Inflammatory macrophage treated with lipopolysaccharide for 4 hours (primary cell): ENCODE results near the gene SYDE1.

Experiments
- DNase-seq: peaks from one replicate; pipeline ENCODE4 v3.0.0-alpha.2; 2020

The SYDE1 gene

DNA sequence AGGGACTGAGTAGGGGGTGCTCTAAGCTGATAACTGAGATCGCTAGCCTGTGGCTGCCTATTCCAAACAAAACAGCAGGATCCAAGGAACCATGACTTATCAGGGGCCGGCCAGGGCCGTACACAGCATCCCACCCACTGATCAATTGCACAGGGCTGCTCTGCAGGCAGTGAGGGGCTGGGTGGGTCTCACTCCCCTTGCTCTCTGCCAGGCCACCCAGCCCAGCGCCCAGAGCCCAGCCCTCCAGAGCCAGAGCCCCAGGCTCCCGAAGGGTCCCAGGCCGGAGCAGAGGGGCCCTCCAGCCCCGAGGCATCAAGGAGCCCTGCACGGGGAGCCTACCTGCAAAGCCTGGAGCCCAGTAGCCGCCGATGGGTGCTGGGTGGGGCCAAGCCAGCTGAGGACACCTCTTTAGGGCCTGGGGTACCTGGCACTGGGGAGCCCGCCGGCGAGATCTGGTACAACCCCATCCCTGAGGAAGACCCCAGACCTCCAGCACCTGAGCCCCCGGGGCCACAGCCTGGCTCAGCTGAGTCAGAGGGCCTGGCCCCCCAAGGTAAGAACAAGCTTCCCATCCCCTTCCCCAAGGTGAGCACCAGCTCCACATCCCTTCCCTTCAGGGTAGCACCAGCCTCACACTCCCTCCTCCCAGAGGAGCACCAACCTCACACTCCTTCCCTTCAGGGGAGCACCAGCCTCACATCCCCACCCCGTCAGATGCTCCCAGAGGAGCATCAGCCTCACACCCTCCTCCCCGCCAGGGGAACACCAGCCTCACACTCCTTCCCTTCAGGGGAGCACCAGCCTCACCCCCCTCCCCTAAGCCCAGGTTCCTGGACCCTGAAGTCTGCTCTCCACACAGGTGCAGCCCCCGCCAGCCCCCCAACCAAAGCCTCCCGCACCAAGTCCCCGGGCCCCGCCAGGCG, 1.9 kb downstream of the SYDE1 start:
- DNase-seq, result no peak

DNA sequence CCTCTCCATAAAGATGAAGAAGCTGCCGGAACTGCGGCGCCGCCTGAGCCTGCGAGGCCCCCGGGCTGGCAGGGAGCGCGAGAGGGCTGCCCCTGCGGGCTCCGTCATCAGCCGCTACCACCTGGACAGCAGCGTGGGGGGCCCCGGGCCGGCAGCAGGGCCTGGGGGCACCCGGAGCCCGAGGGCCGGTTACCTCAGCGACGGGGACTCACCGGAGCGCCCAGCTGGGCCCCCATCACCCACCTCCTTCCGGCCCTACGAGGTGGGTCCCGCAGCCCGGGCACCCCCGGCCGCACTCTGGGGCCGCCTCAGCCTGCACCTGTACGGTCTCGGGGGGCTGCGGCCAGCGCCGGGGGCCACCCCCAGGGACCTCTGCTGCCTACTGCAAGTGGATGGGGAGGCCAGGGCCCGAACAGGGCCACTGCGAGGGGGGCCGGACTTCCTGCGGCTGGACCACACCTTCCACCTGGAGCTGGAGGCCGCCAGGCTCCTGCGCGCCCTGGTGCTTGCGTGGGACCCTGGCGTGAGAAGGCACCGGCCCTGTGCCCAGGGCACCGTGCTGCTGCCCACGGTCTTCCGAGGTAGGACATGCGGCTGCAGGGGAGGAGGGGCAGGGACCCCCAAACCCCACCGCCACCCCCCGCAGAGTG, 2.7 kb downstream of the SYDE1 start:
- no peak for DNase-seq

DNA sequence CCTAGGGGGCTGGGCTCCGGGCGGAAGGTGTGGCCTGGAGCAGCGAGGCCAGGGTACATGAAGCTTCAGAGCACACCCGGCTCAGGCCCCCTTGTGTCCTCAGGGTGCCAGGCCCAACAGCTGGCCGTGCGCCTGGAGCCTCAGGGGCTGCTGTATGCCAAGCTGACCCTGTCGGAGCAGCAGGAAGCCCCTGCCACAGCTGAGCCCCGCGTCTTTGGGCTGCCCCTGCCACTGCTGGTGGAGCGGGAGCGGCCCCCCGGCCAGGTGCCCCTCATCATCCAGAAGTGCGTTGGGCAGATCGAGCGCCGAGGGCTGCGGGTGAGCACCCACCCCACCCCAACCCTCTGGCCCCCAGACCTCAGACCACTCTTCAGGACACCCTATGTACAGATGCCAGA, 3.2 kb downstream of the SYDE1 start:
- DNase-seq, result no peak

DNA sequence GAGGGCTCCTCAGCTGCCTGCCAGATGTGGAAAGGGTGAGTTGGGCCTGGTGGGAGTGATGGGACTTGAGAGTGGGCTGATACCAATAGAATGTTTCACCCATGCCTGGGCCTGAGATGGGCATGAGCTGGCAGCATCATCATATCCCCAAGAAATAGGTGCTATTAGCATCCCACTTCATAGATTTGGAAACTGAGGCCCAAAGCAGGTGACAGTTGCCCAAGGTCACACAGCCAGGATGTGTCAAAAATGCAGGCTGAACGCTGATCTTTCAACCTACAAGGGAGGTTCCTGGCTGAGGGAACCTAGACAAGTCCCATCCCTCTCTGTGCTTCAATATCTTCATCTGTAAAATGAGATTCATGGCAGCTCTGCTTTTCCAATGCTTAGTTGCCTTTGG, 4.6 kb downstream of the SYDE1 start:
- no peak for DNase-seq

DNA sequence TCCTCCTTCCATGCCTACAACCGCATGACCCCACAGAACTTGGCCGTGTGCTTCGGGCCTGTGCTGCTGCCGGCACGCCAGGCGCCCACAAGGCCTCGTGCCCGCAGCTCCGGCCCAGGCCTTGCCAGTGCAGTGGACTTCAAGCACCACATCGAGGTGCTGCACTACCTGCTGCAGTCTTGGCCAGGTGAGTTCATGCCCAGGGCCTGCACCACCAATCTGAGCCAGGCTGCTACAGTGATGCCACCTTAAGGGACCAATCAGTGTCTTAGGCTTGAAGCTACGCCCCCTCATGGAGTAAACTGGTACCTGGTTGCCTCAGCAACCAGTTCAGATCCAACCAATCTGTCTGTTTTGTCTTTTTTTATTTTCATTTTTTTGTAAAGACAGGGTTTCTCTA, 5.2 kb downstream of the SYDE1 start:
- no peak for DNase-seq

DNA sequence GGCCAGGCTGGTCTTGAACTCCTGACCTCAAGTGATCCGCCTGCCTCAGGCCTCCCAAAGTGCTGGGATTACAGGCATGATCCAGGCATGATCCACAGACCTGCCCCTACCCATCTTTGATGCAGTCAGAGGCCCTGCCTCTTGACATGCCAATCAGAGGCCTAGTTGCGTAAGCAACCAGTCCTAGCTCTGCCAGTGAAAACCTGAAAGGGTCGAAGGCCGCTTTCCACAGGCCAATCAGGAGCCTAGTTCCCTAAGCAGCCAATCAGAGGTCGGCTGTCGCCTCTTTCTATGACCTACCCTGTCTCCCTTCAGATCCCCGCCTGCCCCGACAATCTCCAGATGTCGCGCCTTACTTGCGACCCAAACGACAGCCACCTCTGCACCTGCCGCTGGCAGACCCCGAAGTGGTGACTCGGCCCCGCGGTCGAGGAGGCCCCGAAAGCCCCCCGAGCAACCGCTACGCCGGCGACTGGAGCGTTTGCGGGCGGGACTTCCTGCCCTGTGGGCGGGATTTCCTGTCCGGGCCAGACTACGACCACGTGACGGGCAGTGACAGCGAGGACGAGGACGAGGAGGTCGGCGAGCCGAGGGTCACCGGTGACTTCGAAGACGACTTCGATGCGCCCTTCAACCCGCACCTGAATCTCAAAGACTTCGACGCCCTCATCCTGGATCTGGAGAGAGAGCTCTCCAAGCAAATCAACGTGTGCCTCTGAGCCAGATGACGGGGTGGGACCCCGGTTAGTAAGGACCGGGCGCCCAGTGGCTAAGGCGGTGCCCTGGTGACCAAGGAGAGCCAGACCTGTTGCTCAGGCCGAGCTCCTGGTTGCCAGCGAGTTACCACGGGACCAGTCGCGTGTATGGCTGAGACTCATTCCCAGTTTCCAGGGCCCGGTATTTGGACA, 6.3 kb downstream of the SYDE1 start:
- no peak for DNase-seq

DNA sequence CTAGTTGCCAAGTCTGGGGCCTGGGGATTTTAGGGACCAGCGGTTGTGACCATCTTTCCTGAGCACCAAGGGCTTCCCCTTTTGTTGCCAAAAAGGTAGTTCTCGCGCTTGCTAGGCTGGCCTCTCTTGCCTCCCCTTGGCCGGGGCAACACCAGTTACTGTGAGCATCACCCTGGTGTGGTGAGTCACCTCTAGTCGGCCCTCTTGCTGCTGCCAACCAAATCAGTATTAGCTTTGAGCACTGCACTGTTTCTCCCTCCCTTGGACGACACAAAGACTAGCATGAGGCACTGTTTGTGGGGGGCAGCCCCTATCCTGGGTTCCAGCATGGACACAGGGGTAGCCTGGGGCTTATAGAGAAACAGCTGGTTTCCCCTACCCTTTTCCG, 6.9 kb downstream of the SYDE1 start:
- DNase-seq, result no peak

DNA sequence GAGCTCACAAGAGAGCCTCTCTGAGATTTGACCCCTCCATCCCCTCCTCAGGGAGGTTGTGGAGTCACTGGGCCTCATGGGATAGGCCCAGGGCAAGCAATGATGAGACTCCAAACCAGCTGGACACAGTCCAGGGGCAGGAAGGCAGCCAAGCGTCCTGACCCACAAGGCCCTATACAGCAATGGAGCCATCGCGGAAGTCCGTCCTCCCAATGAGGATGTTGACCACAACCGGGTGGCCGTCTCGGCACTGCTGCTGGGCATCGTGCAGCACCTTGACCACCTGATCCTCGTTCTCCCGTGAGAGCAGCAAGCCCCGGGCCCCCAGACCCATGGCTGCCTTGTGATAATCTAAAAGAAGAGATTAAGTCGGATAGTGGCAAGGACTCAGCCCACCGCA, 7.9 kb downstream of the SYDE1 start:
- DNase-seq, result no peak

DNA sequence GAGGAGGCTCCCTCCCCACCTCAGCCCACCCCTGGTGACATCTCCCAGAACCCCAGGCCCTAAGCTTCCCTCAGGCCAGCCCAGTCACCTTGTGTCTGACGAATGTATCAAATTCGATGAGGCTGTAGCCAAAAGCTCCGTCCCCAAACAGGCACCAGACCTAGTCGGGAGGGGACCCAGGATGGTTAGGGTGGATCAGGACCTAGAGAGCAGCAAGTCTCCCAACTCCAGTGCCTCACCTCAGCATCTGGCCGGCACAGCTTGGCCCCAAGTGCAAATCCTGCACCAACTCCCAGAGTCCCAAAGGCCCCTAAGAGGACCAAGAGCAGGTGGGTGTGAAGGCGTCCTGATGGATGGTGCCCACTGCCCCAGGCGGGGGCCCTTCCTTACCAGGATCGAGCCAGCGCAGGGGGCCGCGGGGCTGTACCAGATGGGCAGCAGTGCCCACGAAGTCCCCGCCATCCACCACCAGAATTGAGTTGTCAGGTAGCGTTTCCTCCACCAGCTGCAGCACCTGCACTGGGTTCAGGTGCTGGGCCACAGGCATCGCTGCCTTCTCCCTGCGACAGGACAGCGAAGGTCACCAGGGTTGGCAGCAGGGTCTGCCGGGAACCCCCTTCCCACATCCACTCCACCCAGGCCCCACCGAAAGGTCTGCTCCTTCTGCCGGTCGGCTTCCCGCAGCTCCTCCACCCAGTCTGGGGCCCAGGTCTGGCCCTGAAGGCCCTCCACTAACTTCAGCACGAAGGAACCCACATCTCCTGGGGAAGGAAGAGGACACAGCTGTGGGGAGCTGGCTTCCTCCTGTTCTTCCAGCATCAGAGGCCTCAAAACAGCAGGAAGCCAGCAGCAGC, 8.8 kb downstream of the SYDE1 start:
- DNase-seq, result no peak

DNA sequence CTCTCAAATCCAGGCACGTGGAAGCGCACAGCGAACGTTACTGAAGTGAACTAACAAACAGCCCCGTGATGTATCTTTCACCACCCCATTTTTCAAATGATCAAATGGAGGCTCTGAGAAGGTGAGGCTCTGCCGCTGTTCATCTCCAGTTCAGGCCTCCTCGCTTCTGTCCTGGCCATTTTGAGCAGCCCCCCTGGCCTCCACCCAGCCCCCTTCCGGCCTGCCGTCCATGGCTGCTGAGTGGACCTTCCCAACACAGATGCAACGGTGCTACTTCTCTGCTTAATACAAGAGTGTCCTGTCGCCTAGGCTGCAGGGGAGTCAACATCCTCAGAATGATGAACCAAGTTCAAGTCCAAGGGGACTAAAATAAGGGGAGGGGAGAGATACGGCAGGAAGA, 9.7 kb downstream of the SYDE1 start:
- DNase-seq, result no peak

DNA sequence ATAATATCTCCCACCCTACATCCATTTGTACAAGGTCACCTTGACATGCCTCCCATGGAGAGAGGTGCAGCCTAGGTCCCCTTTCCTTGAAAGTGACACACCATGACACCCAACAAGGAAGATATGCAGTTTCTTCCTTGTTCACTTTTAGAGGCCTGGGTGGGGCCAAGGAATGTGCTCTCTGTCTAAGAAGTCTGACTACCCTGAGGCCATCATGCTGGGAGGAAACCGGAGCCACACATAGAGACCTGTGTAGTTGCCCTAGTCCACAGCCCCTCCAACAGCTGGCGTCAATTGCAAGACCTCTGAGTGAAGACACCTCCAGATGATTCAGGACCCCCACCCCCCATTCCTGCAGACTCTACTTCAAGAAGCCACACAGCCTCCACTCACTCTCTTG, 11.0 kb downstream of the SYDE1 start:
- no peak for DNase-seq

DNA sequence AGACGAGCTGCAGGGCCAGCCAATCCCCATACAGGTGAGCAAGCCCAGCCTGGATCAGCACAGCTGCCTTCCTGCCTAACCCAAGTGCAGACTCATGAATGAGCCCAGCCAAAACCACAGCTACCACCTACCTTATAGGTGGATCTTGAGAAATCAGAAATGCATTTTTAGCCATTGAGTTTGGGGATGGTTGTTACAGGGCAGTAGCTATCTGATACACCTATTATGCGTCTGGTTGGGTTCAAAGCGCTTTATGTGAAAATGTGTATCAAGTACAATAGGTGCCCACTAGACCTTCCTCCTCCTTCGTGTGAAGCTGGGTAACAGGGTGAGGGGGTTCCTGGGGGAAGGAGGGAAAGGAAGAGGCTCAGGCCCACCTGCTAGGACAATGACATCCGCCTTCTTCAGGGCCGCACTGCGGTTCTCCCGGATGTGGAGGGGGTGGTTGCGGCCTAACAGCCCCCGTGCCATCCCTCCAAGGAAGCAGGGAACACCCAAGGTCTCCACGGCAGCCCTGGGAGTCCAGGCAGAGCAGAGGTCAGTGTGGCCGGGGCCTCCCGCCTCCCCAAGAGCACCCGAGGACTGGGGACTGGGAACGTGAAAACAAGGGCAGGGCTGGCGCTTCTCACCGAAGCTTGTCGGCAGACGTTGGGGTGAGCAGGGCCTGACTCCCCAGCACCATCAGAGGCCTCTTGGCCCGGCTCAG, 11.7 kb downstream of the SYDE1 start:
- DNase-seq, result no peak

DNA sequence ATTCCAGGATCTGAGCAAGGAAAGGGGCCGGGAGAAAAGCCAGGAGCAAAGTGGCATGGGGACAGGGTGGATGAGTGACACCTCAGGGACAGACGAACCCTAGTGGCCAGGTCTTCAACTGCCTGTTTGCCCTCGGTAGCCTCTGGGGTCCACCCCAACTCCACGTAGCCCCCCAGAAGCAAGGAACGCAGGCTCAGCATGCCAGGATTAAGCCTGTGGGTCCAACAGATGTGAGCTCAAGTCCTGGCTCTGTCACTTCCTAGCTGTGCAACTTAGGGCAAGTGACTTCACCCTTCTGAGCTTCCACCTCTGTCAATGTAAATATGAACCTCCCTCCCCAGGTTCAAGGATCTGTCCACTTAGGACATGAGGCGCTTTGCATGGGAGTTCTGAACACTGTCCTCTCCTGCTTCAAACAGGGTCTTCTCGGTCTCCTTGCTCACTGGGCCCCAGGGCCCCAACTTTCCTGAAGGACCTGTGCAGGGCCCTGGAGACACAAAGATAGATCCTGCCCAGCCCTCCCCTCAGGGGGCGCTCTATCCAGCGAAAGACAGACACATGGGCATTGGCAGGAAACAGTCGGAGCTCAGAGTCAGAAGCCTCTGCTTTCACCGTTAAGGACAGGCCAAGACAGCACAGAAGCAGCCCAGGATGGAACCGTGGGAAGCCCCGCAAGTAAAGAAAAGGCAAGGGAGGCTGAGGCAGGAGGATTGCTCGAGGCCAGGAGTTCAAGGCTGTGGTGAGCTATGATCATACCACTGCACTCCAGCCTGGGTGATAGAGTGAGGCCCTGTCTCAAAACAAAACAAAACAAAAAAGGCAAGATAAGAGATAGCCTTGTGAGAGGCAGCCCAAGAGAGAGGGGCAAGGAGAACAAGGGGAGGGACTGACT, 13.2 kb downstream of the SYDE1 start:
- DNase-seq, result no peak

DNA sequence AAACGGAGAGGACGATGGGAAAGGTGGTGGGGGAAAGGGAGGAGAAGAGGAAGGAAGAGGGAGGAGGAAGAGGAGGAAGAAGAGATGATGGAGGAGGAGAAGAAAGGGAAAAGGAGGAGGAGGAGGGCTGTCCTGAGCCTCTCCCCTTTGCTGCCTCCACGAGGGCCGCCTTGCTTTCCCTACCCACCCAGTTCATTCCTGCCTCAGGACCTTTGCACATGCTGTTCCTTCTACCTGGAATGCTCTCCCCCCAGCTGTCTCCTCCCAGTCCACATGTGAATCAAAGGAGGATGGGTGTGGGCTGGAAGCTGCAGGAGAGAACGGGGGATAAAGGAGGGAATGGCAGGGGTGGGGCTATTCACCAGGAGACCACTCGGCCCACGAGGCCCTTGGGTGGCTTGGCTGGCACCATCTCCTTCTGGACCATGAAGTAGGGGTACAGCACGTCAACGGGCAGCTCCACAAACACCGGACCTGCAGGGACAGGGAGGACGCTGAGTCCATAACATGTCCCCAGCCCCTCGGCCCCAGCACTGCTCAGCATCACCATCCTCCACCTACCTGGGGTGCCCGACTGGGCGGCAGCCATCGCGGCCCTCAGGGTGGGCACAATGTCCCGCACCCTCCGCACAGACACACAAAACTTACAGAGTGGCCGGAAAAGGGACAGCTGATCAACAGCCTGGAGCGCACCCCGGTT, 15.3 kb downstream of the SYDE1 start:
- no peak for DNase-seq

DNA sequence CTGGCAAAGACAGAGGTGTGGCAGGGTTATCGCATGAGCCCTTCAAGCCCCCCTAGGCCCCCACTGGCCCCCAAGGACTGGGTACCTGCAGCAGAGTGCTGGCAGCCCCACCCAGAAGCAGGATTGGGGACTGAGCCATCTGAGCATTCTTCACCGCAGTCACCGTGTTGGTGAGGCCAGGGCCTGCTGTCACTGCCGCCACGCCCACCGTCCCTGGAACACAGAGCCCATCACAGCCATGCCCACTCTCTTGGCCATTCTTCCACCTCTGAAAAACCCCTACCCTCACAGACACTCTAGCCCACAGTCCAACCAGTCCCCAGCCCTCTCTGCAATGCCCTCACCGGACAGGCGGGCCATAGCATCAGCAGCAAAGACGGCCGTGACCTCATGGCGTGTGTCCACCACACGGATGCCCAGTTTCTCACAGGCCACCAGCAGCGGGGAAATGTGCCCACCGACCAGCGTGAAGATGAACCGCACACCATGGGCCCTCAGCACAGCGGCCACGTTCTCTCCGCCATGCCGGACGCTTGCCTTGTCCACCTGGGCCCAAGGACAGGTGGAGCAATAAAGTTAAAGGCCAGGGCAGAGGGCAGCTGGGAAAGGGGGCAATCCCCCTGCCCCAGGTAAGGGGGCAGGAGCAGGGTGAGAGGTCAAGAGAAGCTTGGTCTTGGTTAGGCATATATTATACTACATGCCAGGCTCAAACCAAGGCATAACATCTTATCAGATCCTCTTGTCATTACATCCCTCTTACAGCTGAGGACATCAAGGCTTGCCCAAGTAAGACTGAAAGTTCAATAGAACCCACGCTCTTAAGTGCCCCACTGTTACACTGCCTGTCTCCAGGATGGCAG, 16.1 kb downstream of the SYDE1 start:
- no peak for DNase-seq

DNA sequence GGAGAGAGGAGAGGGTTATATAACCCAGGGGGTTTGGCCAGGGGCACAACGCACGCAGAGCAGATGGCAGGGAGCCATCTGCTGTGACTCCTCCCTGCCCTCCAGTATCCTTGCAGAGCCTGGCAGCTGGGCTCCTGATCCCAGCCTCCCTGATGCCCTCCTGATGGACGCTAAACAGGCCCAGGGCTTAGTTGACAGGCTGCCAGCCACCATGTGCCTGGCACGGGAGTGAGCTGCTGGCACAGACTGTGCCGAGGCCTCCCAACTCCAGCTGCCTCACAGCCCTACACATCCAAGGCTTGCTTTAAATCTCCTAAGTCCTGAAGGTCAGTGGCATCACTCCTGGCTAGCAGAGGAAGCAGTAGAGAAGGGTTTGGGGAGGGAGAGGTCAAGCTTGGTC, 16.7 kb downstream of the SYDE1 start:
- no peak for DNase-seq

DNA sequence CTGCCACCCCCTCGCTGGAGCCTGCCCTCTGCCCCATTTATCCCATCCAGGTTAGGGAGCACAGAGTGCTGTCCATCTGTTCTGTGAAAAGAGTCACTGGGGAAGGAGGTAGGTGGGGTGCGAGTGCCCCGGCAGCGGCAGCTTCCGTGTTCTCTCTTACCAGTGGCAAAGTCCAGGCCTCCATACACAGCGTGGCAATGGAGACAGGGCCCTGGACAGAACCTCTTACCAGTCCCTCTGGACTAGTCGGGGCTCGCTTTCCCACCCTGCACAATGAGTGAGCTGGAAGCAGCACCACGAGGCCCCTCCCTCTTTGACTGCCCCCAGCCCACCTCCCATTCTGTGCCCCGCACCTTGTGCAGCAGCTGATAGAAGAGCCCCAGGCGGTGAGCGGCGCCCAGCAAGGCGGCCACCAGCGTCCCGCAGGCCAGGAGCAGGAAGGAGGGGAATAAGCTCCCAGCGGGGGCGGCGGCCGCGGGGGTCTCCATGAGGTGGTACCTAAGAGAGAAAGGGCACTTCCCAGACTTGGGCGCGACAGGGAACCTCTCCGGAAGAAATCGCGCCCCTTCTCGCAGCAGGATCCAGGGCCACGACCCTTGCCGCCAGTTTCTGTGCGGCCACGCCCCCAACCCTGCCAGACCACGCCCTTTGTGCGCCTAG, 17.5 kb downstream of the SYDE1 start:
- DNase-seq, result peak; percentile 10

DNA sequence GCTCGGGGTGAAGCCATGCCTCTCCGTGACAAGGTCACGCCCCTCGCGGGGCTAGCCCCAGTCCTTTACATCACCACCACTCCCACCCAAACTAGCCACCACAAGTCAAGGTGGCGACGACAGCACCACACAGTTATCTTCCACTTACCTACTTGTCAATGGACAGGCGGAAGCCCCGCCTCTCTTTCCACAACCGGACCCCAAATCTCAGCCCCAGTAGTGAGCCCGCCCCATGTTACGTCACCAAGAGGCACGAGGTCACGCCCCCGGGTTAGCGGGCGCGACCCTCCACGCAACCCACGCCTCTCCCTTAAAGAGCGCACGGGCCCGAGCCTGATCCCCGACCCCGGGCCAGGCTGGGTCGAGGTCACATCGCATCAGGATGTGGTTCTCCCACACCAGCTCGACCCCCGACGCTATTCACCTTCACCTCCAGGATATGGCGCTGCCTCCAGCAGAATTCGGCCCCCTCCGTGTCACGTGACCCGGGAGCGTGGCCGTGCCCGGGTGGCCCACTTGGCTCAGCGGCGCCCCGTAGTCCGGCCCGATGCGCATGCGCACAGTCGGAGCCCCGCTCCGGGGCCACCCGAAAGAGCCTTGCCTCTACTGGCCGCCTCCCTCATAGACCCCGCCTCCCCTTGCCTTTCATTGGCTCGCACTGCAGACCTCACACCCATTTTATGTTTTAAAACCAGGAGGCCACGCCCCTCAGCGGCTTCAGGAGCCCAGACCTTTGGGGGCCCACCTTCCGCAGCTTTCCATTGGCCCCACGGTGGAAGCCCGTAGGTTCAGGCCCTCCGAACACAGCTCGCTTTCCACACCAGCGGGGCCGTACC, 18.2 kb downstream of the SYDE1 start:
- peak; percentile 98 for DNase-seq
